ENCODE data around the gene LRRC25.
"Not testable (repeated sequence)": the region's sequence is repeated elsewhere in the genome, so short reads cannot be mapped to it uniquely, and the experiment has no call there.

LRRC25 gene

GRCh38 chr19:18373892-18374629 lies 23.4 kb downstream of the LRRC25 start:
- DNase-seq = peak; percentile 99

- no peak for DNase-seq
Observed at GRCh38 chr19:18373407-18373891, 24.0 kb downstream of the LRRC25 start.

DNA sequence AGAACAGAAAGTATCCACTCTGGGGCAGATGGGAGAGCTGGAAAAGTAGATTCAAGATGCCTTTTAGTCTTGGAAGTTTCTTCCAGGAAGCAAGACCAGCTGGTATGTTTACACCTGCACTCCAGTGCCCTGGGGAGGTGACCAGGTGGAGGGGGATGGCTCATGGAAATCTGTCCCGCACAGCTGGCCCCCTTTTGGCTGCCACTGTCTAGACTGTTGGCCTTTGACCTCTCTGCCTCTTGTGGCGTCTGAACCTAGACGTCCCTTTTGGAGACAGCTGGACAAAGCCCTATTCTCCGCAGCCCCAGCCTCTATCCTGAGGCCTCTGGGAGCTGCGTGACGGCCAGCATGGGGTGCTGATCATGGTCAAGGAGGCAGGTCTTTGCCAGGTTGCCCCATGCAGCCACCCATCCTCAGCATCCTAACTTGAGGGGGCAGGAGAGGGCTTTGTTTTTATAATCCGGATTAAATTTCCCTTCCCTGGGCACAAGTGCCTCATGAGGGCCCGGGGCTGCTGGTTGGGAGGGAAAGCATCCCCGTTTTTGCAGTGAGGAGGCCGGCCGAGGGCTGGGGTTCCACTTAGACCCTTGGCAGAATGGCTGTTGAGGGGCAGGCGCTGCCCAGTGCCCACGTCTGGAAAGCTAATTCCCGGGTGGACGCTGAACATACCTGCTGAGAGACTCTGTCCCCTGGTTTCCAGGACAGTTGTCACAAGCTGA lies 28.8 kb downstream of the LRRC25 start:
- DNase-seq = no peak

- DNase-seq = no peak
Observed at GRCh38 chr19:18366021-18366435, 31.4 kb downstream of the LRRC25 start.

DNA sequence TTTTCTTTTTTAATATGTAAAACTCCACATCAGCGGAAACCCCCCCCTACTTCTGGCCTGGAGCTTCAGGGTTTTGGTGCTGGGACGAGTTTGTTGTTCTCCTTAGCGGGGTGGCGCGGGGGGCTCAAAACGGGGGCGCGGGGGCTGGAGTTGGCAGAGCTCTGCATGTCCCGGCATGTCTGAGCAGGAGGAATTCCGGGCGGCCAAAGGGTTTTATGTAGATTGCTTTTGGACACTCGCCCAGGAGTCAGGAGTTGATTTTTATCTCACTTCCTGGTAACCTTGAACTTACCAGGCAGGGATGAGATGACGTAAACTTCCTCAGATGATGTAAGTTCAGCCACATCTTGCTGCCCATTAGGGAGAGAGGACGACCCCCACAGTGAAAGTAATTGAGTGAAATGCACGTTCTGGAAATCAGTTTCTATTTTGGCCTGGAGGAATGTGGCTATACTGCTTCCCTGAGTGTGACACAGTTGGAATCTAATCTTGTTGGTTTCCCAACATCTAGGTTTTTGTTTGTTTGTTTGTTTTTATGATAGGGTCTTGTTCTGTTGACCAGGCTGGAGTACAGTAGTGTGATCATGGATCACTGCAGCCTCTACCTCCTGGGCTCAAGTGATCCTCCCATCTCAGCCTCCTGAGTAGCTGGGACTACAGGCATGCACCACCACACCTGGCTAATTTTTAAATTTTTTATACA lies 32.4 kb downstream of the LRRC25 start:
- peak; percentile 95 for DNase-seq

DNA sequence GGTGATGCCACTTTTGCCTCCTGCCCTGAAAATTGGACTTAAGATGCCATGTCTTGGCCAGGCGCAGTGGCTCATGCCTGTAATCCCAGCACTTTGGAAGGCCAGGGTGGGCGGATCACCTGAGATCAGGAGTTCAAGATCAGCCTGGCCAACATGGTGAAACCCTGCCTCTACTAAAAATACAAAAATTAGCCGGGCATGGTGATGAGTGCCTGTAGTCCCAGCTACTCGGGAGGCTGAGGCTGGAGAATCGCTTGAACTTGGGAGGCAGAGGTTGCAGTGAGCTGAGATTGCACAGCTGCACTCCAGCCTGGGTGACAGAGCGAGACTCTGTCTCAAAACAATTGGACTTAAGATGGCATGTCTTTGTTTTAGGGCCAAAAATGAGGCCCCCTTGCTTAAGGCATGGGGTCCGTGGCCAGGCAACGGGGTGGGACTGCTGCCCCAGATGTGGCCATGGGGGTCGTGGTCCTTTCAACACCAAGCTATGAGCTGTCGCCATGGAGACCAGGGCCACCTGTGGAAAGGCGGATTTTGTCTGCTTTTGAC lies 33.1 kb downstream of the LRRC25 start:
- DNase-seq = not testable (repeated sequence)

- DNase-seq = no peak
Observed at GRCh38 chr19:18363787-18364186, 33.6 kb downstream of the LRRC25 start.

DNA sequence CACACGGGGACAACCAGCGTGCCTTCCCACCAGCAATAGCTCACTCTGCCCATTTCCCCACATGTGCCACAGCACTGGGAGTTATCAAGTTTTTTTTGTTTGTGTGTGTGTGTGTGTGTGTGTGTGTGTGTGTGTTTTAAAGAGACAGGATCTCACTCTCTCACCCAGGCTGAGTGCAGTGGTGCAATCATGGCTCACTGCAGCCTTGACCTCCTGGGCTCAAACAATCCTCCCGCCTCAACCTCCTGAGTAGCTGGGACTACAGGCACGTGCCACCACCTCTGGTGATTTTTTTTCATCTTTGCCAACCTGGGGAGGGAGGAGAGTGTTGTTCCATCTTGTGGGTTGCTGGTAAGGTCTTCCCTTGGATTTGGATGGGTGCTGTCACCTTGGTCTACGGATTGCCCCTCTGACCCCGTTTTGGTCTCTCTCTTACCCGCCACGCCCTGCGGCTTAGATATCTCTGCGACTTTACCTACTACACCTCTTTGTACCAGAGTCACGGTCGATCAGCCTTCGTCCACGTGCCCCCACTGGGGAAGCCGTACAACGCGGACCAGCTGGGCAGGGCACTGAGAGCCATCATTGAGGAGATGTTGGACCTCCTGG lies 34.4 kb downstream of the LRRC25 start:
- DNase-seq = no peak

DNA sequence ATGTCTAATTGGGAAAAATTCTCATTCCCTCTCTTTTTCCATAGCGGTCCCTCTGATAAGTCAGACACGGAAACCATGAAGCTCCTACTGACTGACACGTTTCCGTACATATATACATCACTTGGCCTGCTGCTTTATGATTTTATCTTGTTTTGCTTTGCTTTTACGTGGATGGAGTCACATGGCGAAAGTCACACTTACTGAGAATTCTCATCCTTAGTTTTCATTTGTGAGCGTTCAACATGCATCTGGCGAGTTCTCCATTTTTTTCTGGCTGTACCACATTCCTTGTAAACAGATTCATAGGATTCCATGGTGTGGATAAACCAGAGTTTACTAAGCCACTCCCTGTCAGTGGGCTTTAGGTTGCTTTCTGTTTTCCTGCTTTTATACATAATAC lies 35.8 kb downstream of the LRRC25 start:
- DNase-seq = no peak

- DNase-seq = no peak
Observed at GRCh38 chr19:18357041-18357440, 40.4 kb downstream of the LRRC25 start.

DNA sequence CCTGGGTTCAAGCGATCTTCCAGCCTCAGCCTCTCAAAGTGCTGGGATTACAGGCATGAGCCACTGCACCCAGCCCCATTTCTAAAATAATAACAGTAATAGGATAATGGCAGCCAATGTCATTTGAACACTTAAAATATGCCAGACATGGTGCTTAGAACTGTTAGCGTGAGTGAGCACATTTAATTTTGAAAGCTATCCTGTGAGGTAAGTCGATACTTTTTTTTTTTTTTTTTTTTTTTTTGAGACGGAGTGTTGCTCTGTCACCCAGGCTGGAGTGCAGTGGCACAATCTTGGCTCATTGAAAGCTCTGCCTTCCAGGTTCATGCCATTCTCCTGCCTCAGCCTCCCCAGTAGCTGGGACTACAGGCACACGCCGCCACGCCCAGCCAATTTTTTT lies 42.7 kb downstream of the LRRC25 start:
- not testable (repeated sequence) for DNase-seq

- DNase-seq = no peak
Observed at GRCh38 chr19:18353378-18354005, 43.9 kb downstream of the LRRC25 start.

DNA sequence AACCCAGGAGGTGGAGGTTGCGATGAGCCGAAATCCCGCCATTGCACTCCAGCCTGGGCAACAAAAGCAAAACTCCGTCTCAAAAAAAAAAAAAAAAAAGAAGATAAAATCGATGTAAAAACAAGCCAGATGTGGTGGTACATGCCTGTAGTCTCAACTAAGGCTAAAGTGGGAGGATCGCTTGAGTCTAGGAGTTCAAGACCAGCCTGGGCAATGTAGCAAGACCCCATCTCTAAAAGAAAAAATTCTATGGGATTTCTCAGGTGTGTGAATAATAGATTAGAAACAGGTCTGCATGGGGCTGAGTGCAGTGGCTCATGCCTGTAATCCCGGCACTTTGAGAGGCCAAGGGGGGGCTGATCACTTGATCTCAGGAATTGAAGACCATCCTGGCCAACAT lies 45.9 kb downstream of the LRRC25 start:
- DNase-seq = no peak

DNA sequence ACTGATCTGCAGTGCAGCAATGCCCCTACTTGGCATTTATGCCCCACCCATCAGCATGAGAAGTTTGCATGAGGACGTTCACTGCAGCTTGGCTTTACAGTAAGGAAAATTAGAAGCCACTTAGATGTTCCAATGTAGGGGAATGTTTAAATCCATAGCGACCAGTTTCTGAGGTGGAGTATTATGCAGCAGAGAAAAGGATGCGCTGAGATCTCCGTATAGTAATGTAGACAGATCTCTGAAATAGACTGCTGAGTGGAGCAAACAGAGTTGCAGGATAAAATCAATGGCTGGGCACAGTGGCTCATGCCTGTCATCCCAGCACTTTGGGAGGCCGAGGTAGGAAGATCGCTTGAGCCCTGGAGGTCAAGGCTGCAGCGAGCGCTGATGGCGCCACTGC lies 46.9 kb downstream of the LRRC25 start:
- no peak for DNase-seq

- DNase-seq = peak; percentile 32
Observed at GRCh38 chr19:18349524-18350128, 47.8 kb downstream of the LRRC25 start.

- not testable (repeated sequence) for DNase-seq
Observed at GRCh38 chr19:18348818-18349339, 48.5 kb downstream of the LRRC25 start.

DNA sequence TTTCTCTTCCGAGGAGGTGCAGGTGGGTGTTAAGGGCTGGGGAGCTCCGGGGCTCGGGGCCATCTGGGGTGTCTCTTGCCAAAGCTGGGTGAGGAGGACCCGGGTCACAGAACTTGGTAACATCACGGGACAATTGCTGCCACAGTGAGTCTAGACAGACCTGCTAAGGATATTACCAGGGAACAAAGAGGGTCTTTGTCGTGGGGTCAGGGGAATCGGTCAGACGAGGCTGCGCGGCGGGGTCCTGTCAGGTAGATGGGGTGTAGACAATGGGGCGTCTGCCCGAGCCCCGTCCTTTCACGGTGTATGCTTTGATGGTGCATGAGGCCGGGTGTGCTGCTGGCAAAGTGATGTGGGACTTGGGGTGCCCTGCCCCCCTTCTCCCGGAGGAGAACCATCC lies 49.3 kb downstream of the LRRC25 start:
- DNase-seq = no peak

DNA sequence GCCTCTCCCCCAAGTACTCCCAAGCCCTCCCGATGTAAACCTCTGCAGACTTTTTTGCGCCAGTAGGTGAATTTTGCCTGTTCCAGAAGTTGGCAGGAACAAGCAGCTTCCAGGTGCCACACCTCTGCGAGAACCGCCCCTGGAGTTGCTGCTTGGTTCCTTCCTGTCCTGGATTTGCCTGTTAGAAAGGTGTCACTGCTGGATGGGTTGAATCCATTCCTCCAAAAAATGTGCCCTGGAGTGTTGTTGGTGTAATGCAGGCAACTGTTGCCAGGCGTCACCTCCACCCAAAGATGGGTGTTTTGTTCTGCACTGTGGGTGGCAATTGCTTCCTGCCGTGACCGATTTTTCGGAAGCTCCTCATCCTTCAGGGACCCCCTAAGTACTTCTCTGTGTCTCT lies 51.3 kb downstream of the LRRC25 start:
- no peak for DNase-seq

DNA sequence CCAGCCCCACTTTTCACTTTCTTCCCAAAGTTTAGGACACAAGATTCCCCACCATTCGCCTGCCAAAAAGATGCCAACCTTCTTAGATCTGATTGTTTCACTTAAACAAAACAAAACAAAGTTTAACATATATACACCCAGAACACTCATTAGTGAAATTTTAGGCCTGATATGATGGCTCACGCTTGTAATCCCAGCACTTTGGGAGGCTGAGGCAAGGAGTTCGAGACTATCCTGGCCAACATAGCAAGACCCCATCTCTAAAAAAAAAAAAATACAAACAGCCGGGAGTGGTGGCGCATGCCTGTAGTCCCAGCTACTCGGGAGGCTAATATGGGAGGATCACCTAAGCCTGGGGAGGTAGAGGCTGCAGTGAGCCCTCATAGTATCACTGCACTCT lies 52.1 kb downstream of the LRRC25 start:
- no peak for DNase-seq

GRCh38 chr19:18344582-18344950 lies 52.9 kb downstream of the LRRC25 start:
- no peak for DNase-seq

GRCh38 chr19:18342090-18342632 lies 55.3 kb downstream of the LRRC25 start:
- no peak for DNase-seq
